SH-SY5Y (cell line): ENCODE measurements around the gene ZNF507.

Source experiments
- GATA2 ChIP-seq: IDR thresholded peaks from 2 replicates; pipeline ENCODE4 v1.6.1; 2011; ENCODE audit warnings: mild to moderate bottlenecking, low read depth, low read length
- GATA3 ChIP-seq: IDR thresholded peaks from 2 replicates; pipeline ENCODE4 v1.6.1; 2011; ENCODE audit warnings: low read depth, mild to moderate bottlenecking, low read length, moderate library complexity

GRCh38 chr19:32421589-32422361, 76.4 kb downstream of the ZNF507 start:
- TF ChIP-seq GATA2 (no peak), GATA3 (no peak)
